NCI-H345 (cell line): ENCODE measurements around the gene ZNF837.
"Not testable (repeated sequence)": the region's sequence is repeated elsewhere in the genome, so short reads cannot be mapped to it uniquely, and the experiment has no call there.

Experiments
- DNase-seq: peaks from one replicate; lab custom pipeline; 2025; lab: John Stamatoyannopoulos, UW

Gene ZNF837

GRCh38 chr19:58395979-58396627 lies 15.3 kb upstream of the ZNF837 start:
- DNase-seq, result no peak

- DNase-seq, result peak; percentile 8
These were observed 14.6 kb upstream of the ZNF837 start, which contains the start of gene RNF225 for GRCh38 chr19:58395220-58395978. Gene RNF225 (plus strand): TSS chr19:58395656. CDS start chr19:58396090, 434 bp downstream.

- no peak for DNase-seq
These were observed 14.0 kb upstream of the ZNF837 start for GRCh38 chr19:58394821-58395219.

GRCh38 chr19:58393725-58394033 lies 12.8 kb upstream of the ZNF837 start:
- no peak for DNase-seq

- DNase-seq, result no peak
These were observed 12.3 kb upstream of the ZNF837 start for GRCh38 chr19:58392945-58393724.

- no peak for DNase-seq
These were observed 7.3 kb upstream of the ZNF837 start for GRCh38 chr19:58388175-58388526.

GRCh38 chr19:58387338-58388174 lies 6.7 kb upstream of the ZNF837 start:
- no peak for DNase-seq

- DNase-seq, result peak; percentile 96
These were observed 5.9 kb upstream of the ZNF837 start, which contains the start of gene RPS5 for GRCh38 chr19:58386576-58387337. Gene RPS5 (plus strand): TSS chr19:58387269. CDS start chr19:58388138, 869 bp downstream.

- DNase-seq, result no peak
These were observed 5.2 kb upstream of the ZNF837 start for GRCh38 chr19:58385891-58386575.

GRCh38 chr19:58385313-58385890 lies 4.6 kb upstream of the ZNF837 start:
- DNase-seq, result no peak

- no peak for DNase-seq
These were observed 2.3 kb upstream of the ZNF837 start for GRCh38 chr19:58382997-58383603.

GRCh38 chr19:58381460-58382212 lies 806 bp upstream of the ZNF837 start:
- no peak for DNase-seq

GRCh38 chr19:58380037-58380661 lies 681 bp downstream of the ZNF837 start:
- no peak for DNase-seq

GRCh38 chr19:58379246-58379645 lies 1.6 kb downstream of the ZNF837 start:
- DNase-seq, result no peak

- DNase-seq, result not testable (repeated sequence)
These were observed 4.1 kb downstream of the ZNF837 start for GRCh38 chr19:58376724-58377123.

GRCh38 chr19:58374200-58374599 lies 6.6 kb downstream of the ZNF837 start:
- DNase-seq, result no peak

- no peak for DNase-seq
These were observed 8.3 kb downstream of the ZNF837 start for GRCh38 chr19:58372311-58373133.
